Pancreas (tissue), 10 donors: ENCODE data around the gene EEF1AKMT3. TPM values are rescaled to one million over a fixed set of nuclear protein-coding genes. Genes with fewer than 3 reads are reported as not detected.

ENCODE experiments used
- ATAC-seq, 4 donors: fragments of 200-7000 bp; cut with Tn5 transposase; one replicate each; pipeline versions ENCODE4 v1.8.0 to v1.9.1; 2020; ENCODE audit warnings: mild to moderate bottlenecking in 4 of 4, moderate library complexity in 4 of 4
- DNase-seq, 6 donors: peaks; one replicate each; pipeline ENCODE4 v3.0.0-alpha.2; 2020
- FAIRE-seq: peaks from 2 replicates; lab custom pipeline; 2012; peaks lifted over from hg19 to GRCh38; lab: Jason Lieb, UNC
- H3K27ac ChIP-seq, 4 donors: fragments of 200-600 bp; sonication (generic); 1 replicate in 3 of 4; 2 replicates in 1 of 4; pipeline versions ENCODE4 v1.5.0 to v1.8.0; 2020
- H3K27me3 ChIP-seq, 4 donors: fragments of 200-600 bp; one replicate each; pipeline ENCODE4 v1.8.0; 2021
- H3K36me3 ChIP-seq, 3 donors: fragments of 200-600 bp; sonication (generic) in 1 of 3; one replicate each; pipeline versions ENCODE4 v1.5.0 to v1.8.0; 2020 to 2021
- H3K4me1 ChIP-seq, 3 donors: fragments of 200-600 bp; one replicate each; pipeline ENCODE4 v1.8.0; 2021
- H3K4me3 ChIP-seq, 4 donors: fragments of 200-600 bp; sonication (generic) in 2 of 4; one replicate each; pipeline versions ENCODE4 v1.5.0 to v1.8.0; 2020 to 2021
- H3K9me3 ChIP-seq, 4 donors: fragments of 200-600 bp; one replicate each; pipeline ENCODE4 v1.8.0; 2021
- WGBS, 2 donors: extraction: QIAGEN DNeasy Blood & Tissue Kit; methylation state at CpG; one replicate each; pipeline ENCODE4 v1.1.7; 2013; 5-methylcytosine and 5-hydroxymethylcytosine counted together
- intact Hi-C, 3 donors: fragments of 100-400 bp; cut with DNase I; formaldehyde crosslinking; loops; one replicate each; pipeline versions ENCODE4 v1.11.1 to v1.14.2; 2022
- polyA plus RNA-seq, 2 donors: library from polyadenylated mRNA; stranded (reverse); fragments of 200-250 nt; gene quantifications; one replicate each; pipeline ENCODE4 v1.2.3, GENCODE V29; 2013
- total RNA-seq, 6 donors: library from RNA; stranded (reverse); fragmentation: NEBNext Ultra II Directional in 4 of 6; extraction: Animal tissue kit (Norgen Biotek cat#: 25700) in 4 of 6; gene quantifications; one replicate each; pipeline versions ENCODE4 v1.2.1 to v1.2.4, GENCODE V29; 2021 to 2023
- TF ChIP-seq, protein P1 (sequence below), 4 donors: fragments of 200-600 bp; sonication (generic) in 3 of 4; IDR thresholded peaks; one replicate each; pipeline versions ENCODE4 v1.5.0 to v1.8.0; 2021; ENCODE audit warnings: antibody characterized with exemption in 4 of 4
- donor health status: healthy with polysubstance abuse.
- donor health status: DM: no; HTN: no; CAD: no; lungs with moderate emphysema.
- donor health status: DM: no; HTN: no; CAD: no.
- donor health status: control.
- donor health status: control.
- donor health status: Bipolar disorder and iron deficiency.
- donor health status: DM: yes; HTN: yes; CAD: no.
- donor health status: DM: no; HTN: no; CAD: no.
- donor health status: DM: no; HTN: no; CAD: no.
- donor health status: DM: yes; HTN: yes; CAD: no.

The EEF1AKMT3 gene
- total and polyA plus RNA-seq, 8 donors = 3.7 to 20.8 (median 14.4) TPM

DNA sequence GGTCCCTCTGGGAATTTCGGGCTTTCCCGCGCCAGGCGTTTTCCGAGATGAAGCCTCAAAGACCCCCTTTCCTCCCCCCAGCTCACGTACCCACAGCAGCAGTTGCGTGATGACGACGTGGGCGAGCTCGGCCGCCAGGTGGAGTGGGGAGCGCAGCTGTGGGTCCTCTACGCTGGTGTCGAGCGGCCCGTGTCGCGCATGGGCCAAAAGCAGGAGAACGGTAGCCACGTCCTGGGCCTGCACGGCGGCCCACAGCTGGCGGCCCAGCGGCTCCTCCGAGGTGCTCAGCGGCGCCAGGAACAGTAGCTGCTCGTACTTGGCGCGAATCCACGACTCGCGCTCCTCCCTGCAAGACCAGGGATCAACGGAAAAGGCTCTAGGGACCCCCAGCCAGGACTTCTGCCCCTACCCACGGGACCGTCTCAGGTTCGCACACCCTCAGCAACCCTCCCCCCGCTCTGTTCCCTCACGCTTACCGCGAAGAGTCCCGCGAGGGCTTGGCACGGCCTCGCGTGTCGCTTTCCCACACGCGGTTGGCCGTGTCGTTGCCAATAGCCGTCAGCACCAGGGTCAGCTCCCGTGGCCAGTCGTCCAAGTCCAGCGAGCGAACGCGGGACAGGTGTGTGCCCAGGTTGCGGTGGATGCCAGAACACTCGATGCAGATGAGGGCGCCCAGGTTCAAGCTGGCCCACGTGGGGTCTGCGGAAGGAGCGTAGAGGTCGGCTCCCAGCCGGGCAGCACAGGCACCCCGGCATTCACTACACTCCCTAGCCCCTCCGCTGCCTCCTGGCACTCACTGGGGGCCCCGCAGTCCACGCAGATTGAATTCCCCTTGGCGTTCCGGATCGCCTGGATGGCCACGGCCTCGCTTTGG lies 45.3 kb upstream of the EEF1AKMT3 start:
- Histone ChIP-seq H3K4me3 (peak overlapping the region; percentile 47 to 79 (median 67)), H3K4me1 (no peaks in the 10 kb centered on the region), H3K27me3 (no peaks in the 10 kb centered on the region), H3K36me3 (no peaks in the 10 kb centered on the region), H3K9me3 (no peaks in the 10 kb centered on the region), H3K27ac (peak overlapping the region in 1 of 4 donors; percentile 52)
- intact Hi-C loops = no loop called here
- TF ChIP-seq, protein P1, sequence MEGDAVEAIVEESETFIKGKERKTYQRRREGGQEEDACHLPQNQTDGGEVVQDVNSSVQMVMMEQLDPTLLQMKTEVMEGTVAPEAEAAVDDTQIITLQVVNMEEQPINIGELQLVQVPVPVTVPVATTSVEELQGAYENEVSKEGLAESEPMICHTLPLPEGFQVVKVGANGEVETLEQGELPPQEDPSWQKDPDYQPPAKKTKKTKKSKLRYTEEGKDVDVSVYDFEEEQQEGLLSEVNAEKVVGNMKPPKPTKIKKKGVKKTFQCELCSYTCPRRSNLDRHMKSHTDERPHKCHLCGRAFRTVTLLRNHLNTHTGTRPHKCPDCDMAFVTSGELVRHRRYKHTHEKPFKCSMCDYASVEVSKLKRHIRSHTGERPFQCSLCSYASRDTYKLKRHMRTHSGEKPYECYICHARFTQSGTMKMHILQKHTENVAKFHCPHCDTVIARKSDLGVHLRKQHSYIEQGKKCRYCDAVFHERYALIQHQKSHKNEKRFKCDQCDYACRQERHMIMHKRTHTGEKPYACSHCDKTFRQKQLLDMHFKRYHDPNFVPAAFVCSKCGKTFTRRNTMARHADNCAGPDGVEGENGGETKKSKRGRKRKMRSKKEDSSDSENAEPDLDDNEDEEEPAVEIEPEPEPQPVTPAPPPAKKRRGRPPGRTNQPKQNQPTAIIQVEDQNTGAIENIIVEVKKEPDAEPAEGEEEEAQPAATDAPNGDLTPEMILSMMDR (IDR thresholded peaks at IDR 0.05) = no peak
- FAIRE-seq (no peak), DNase-seq (peak in 5 of 6 donors; percentile 52 to 91 (median 75)), ATAC-seq (peak; percentile 57 to 68 (median 59))
- WGBS, 2 donors = 13 to 15% methylated on average over 72 to 76 of the region's 76 CpGs

DNA sequence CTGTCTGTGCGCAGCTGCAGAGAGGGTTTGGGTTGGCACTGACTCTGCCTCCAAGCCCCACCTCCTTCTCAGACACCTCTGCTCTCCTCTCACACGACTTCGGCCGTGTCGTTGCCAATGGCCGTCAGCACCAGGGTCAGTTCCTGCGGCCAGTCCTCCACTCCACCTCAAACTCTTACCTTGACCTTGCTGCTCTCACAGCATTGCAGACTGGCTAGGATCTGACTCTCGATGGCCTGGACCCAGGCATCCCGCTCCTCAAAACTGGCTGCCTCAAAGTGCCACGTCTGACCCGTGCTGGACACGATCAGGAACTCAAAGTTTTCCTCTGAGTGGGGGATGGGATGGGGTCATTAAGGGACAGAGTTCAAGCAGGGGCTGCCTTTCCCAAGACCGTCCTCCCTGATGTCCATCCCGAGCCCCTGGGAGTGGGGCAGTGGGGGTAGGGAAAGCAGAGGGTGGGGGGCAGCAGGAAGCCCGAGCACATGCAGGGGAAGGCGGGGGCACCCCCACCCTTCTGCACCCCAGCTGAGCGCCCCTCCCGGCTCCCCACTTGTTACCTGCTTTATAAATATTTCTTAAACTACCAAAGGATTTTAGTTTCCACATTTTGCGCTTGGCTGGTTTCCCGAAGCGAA lies 44.5 kb upstream of the EEF1AKMT3 start:
- intact Hi-C loops = no loop called here
- Histone ChIP-seq H3K9me3 (no peaks in the 10 kb centered on the region), H3K4me3 (no peak overlapping the region), H3K36me3 (no peaks in the 10 kb centered on the region), H3K4me1 (no peaks in the 10 kb centered on the region), H3K27ac (no peak overlapping the region), H3K27me3 (no peaks in the 10 kb centered on the region)
- DNase-seq (peak in 2 of 6 donors; percentile 16 to 51), ATAC-seq (peak in 1 of 4 donors; percentile 33), FAIRE-seq (no peak)
- WGBS, 2 donors = 50 to 63% methylated on average over 21 of the region's 21 CpGs
- TF ChIP-seq, protein P1 (IDR thresholded peaks at IDR 0.05) = no peak

DNA sequence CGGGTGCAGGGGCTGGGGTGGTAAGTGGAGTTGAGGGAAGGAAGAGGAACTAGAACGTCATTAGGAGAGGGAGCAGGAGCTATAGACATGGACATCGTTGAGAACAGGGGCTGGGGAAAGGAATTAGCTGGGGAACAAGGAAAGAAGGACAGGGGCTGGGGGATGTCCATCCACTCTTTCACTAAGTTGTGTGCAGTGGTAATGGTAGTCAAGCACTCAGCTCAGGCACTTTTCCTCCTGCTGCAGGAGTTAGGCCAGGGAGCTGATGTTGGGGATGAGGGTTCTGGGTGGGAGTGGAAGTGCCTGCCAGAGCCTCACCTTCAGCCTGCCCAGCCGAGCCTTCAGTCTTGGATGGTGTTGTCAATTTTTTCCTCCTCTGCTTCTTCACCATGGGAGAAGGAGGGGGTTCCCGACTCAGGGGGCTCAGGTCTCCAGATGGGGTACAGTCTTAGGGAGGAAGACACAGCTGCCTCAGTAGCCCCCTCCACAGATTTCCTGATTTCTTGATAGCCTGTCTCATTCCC lies 43.0 kb upstream of the EEF1AKMT3 start:
- FAIRE-seq (no peak), ATAC-seq (no peak), DNase-seq (no peak)
- Histone ChIP-seq H3K4me1 (no peaks in the 10 kb centered on the region), H3K27me3 (no peaks in the 10 kb centered on the region), H3K4me3 (no peak overlapping the region), H3K9me3 (no peaks in the 10 kb centered on the region), H3K27ac (no peak overlapping the region), H3K36me3 (no peaks in the 10 kb centered on the region)
- WGBS, 2 donors = 47 to 56% methylated on average over 5 of the region's 5 CpGs
- intact Hi-C loops = no loop called here
- TF ChIP-seq, protein P1 (IDR thresholded peaks at IDR 0.05) = no peak

DNA sequence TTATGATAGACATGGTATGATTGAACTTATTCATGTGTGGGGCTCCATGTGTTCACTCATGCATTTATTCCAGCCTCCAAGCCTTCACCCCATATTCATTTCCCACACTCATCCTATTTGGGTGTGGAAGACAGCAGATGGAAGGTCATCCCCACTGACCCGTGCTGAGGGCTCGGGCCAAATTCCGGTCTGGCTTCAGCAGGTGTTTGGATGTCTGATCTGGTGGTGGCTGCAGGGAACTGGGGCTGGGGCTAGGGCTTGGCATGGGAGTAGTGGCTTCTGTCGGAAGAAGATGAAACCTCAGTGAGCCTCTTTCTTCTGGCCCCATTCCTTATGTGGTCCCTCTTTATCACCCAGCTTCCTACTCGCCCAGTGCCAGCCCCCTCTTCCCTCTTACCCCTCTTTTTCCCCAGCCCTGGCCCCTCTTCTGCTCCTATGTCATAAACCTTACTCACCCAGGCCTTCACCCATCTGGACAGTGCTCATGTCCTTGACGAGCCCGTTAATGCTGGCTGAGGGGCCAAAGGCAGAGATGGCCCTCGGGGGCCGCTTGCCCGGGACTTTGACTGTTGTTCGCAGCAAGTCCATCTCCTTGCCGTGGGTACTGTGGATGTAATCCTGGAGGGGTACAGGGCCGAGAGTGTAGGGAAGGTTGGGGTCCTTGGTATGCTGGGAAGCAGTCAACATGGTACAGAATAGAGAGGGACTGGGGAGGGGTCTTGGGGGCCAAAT lies 41.9 kb upstream of the EEF1AKMT3 start:
- intact Hi-C loops = no loop called here
- Histone ChIP-seq H3K27me3 (peaks cover 0 to 4% (median 0%) of the 10 kb centered on the region in 4 donors), H3K36me3 (no peaks in the 10 kb centered on the region), H3K9me3 (no peaks in the 10 kb centered on the region), H3K4me3 (no peak overlapping the region), H3K27ac (no peak overlapping the region), H3K4me1 (no peaks in the 10 kb centered on the region)
- TF ChIP-seq, protein P1 (IDR thresholded peaks at IDR 0.05) = no peak
- no peak for ATAC-seq
- FAIRE-seq = no peak
- no peak for DNase-seq
- 72 to 83% methylated on average over 13 of the region's 13 CpGs for WGBS, 2 donors
